Measurements from ENCODE around the gene PEF1.
A peak's percentile ranks its signal among the peaks of the same experiment; 100 is the strongest.

PEF1 gene

DNA sequence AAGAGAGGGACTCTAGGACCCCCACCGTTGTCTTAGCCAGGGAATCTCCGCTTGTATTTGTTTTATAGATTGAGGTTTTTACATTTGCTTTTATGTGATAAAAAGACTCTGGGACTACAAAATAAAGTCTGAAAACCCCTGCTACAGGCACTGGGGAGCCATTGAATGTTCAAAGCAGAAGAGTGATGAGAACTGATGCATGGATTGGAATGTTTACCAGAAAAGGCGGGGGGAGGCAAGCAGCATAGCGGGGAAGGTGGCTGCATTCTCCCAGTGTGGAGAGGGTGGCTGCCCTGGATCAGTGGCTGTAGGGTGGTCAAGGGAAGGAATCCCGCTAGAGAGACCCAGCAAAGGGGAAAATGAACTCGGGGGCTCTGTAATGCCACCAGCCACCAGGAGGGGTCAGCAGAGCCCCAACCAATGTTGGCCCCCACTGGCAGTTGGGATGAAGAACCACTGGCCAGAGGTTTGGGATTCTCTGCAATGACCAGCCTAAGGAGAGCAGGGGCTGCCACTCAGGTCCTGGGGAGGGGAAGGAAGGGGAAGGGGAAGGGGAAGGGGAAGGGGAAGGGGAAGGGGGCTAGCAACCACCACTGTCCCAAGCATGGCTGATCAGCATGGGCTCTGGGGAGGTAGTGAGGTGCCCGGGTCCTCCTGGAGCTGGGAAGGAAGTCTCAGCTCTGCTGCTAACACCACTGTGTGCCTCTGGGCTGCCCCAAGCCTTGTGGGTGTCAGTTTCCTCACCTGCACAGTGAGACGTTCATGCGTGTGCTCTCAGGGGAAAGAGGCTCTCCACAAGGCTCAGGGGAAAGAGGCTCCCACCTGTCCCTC lies 19.2 kb upstream of the PEF1 start:
- H3K9me3 ChIP-seq (ENCODE audit: severe bottlenecking): no peaks in the 10 kb centered on the region
- ATAC-seq (ENCODE audit: low read depth) (peak; percentile 25; the same call in 2 of the 3 replicates), DNase-seq (ENCODE audit: low spot score) (no peak)
- TF ChIP-seq, protein P1, sequence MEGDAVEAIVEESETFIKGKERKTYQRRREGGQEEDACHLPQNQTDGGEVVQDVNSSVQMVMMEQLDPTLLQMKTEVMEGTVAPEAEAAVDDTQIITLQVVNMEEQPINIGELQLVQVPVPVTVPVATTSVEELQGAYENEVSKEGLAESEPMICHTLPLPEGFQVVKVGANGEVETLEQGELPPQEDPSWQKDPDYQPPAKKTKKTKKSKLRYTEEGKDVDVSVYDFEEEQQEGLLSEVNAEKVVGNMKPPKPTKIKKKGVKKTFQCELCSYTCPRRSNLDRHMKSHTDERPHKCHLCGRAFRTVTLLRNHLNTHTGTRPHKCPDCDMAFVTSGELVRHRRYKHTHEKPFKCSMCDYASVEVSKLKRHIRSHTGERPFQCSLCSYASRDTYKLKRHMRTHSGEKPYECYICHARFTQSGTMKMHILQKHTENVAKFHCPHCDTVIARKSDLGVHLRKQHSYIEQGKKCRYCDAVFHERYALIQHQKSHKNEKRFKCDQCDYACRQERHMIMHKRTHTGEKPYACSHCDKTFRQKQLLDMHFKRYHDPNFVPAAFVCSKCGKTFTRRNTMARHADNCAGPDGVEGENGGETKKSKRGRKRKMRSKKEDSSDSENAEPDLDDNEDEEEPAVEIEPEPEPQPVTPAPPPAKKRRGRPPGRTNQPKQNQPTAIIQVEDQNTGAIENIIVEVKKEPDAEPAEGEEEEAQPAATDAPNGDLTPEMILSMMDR (IDR thresholded peaks at IDR 0.05; ENCODE audit: poor library complexity, severe bottlenecking): peak; percentile 79
- H3K4me1 ChIP-seq (ENCODE audit: insufficient read depth, poor library complexity, severe bottlenecking): peaks cover 12% of the 10 kb centered on the region
- H3K27ac ChIP-seq (ENCODE audit: poor library complexity, severe bottlenecking): no peak overlapping the region
- no peaks in the 10 kb centered on the region for H3K27me3 ChIP-seq (ENCODE audit: insufficient read depth, poor library complexity, severe bottlenecking)
- peaks cover 52% of the 10 kb centered on the region for H3K36me3 ChIP-seq (ENCODE audit: low read depth)
- H3K4me3 ChIP-seq (ENCODE audit: severe bottlenecking): no peak overlapping the region

DNA sequence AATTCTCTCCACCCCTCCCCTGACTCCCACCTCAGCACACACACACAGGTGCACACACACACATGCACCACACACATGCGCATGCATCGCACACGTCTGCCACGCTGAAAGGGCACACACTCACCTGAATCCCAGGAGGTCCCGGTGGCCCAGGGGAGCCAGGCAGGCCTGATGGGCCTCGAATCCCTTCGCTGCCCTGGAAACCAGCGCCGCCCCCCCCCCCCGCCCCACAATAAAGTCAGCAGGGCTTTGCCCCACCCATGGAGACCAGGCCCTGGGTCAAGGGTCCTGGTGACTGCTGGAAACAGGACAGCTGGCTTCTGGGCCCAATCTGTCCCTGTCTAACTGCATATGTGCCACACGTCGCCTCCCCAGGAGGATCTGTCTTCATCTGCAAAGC lies 17.8 kb upstream of the PEF1 start:
- DNase-seq (ENCODE audit: low spot score): no peak
- no peak for ATAC-seq (ENCODE audit: low read depth)
- Histone ChIP-seq H3K4me1 (ENCODE audit: insufficient read depth, poor library complexity, severe bottlenecking) (peaks cover 12% of the 10 kb centered on the region), H3K27me3 (ENCODE audit: insufficient read depth, poor library complexity, severe bottlenecking) (no peaks in the 10 kb centered on the region), H3K4me3 (ENCODE audit: severe bottlenecking) (no peak overlapping the region), H3K27ac (ENCODE audit: poor library complexity, severe bottlenecking) (no peak overlapping the region), H3K36me3 (ENCODE audit: low read depth) (peaks cover 60% of the 10 kb centered on the region), H3K9me3 (ENCODE audit: severe bottlenecking) (no peaks in the 10 kb centered on the region)
- TF ChIP-seq, protein P1 (IDR thresholded peaks at IDR 0.05; ENCODE audit: poor library complexity, severe bottlenecking): no peak

DNA sequence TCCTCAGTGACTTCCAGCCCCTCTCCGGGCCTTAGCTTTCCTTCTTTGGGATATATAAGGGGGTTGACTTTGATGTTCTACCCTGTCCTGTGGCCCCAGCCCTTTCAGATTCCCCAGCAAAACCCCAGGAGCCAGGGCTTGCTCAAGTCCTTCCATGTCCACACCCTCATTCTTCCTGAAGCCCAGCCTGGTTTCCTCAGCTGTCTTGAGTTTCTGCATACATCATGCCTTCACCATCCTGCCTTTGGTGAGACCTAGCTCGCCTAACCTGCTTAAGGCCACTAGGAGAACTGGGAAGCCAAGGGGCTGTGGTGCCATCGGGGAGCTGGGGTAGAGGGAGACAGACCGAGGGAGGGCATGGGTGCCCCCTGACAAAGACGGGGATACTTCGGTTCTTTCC lies 17.2 kb upstream of the PEF1 start:
- H3K9me3 ChIP-seq (ENCODE audit: severe bottlenecking): no peaks in the 10 kb centered on the region
- ATAC-seq (ENCODE audit: low read depth) (no peak), DNase-seq (ENCODE audit: low spot score) (no peak)
- H3K4me3 ChIP-seq (ENCODE audit: severe bottlenecking): no peak overlapping the region
- H3K4me1 ChIP-seq (ENCODE audit: insufficient read depth, poor library complexity, severe bottlenecking): peaks cover 7% of the 10 kb centered on the region
- no peak overlapping the region for H3K27ac ChIP-seq (ENCODE audit: poor library complexity, severe bottlenecking)
- H3K36me3 ChIP-seq (ENCODE audit: low read depth): peaks cover 60% of the 10 kb centered on the region
- H3K27me3 ChIP-seq (ENCODE audit: insufficient read depth, poor library complexity, severe bottlenecking): no peaks in the 10 kb centered on the region
- TF ChIP-seq, protein P1 (IDR thresholded peaks at IDR 0.05; ENCODE audit: poor library complexity, severe bottlenecking): no peak

DNA sequence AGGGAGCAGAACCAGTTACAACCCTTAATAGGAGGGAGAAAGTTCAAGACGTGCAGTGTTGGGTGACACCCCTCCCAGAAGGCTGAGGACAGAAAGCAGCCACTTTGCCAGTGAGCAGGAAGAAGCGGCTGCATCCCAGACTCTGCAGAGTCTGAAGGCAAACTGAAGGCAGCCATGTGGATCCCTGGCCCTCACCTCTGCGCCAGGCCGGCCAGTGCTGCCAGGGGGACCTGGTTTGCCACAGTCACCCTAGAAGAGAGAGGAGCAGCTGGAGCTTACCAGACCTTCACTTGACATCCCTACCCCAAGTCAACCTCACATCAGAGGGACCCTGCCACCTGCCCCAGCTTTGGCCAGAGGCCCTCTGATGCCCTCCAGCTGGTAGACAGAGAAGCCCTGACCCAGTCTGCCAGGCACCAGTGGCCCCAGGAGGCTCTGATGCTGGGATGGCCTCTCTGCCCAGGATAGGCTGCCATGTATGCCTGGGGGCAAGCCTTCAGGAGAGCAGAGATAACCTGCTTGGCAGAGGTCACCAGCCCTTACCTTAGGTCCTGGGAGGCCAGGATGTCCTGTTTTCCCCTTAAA lies 16.3 kb upstream of the PEF1 start:
- ATAC-seq (ENCODE audit: low read depth) (no peak), DNase-seq (ENCODE audit: low spot score) (no peak)
- Histone ChIP-seq H3K9me3 (ENCODE audit: severe bottlenecking) (no peaks in the 10 kb centered on the region), H3K36me3 (ENCODE audit: low read depth) (peaks cover 61% of the 10 kb centered on the region), H3K4me1 (ENCODE audit: insufficient read depth, poor library complexity, severe bottlenecking) (no peaks in the 10 kb centered on the region), H3K27ac (ENCODE audit: poor library complexity, severe bottlenecking) (no peak overlapping the region), H3K4me3 (ENCODE audit: severe bottlenecking) (no peak overlapping the region), H3K27me3 (ENCODE audit: insufficient read depth, poor library complexity, severe bottlenecking) (no peaks in the 10 kb centered on the region)
- TF ChIP-seq, protein P1 (IDR thresholded peaks at IDR 0.05; ENCODE audit: poor library complexity, severe bottlenecking): no peak

DNA sequence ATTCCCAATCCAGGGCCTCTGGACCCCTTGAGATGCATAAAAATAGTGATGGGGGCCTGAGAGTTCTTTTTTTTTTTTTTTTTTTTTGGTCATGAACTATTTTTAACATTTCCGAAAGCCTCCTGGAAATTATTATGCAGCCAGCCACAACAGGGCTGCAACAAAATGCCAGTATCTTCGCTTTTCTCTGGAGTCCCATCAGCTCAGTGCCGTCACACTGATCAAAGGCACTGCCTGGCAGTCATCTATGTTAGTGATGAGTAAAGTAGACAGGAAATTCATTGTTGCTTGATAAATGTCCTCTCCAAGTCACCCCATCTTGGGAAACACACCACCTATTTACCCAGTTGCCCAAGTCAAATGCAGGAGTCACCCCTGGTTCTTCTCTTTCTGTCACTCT lies 15.2 kb upstream of the PEF1 start:
- H3K9me3 ChIP-seq (ENCODE audit: severe bottlenecking): no peaks in the 10 kb centered on the region
- no peak overlapping the region for H3K27ac ChIP-seq (ENCODE audit: poor library complexity, severe bottlenecking)
- H3K4me3 ChIP-seq (ENCODE audit: severe bottlenecking): no peak overlapping the region
- peaks cover 59% of the 10 kb centered on the region for H3K36me3 ChIP-seq (ENCODE audit: low read depth)
- TF ChIP-seq, protein P1 (IDR thresholded peaks at IDR 0.05; ENCODE audit: poor library complexity, severe bottlenecking): no peak
- ATAC-seq (ENCODE audit: low read depth): no peak
- no peaks in the 10 kb centered on the region for H3K27me3 ChIP-seq (ENCODE audit: insufficient read depth, poor library complexity, severe bottlenecking)
- H3K4me1 ChIP-seq (ENCODE audit: insufficient read depth, poor library complexity, severe bottlenecking): no peaks in the 10 kb centered on the region
- no peak for DNase-seq (ENCODE audit: low spot score)
